Measurements from ENCODE around the gene PRLH. TPM values are rescaled to one million over a fixed set of nuclear protein-coding genes. Genes with fewer than 3 reads are reported as not detected.
A peak's percentile ranks its signal among the peaks of the same experiment; 100 is the strongest.

PRLH gene
- total and polyA plus RNA-seq, 2 of the 13 experiments (the other 11 are each of a cell fraction or from before 2014, with no cell fraction given): not detected

DNA sequence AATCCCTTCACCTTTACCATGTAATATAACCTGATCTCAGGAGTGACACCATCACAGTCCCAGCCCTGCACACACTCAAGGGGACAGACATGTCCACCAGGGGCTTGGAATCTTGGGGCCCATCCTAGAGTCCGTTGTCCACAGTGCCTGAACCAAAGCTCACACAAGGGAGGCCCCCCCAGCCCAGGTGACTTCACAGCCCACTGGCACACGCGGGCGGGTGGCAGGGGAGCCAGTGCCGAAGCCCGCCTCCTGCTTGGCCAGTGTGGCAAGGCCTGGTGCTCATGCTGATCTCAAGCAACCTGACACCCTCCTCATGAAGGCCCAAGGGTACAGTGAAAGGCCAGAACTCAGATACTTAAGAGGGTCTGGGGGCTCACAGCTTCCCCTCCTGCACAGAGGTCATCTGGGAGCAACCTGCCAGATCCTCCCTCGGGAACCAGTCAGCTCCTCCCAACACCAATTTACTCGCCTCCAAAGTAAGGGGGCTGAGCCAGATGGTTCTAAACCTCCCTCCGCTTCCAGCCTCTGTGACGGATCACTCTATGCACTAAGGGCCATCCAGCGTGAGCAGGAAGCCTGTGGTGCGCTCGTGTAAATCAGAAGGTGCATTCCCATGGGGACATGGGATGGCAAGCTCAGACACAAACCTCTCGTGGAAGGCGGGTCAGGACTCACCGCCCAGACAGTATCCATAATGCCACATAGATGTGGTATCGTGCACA lies 27.4 kb downstream of the PRLH start (continued):
- TF ChIP-seq, protein P1, sequence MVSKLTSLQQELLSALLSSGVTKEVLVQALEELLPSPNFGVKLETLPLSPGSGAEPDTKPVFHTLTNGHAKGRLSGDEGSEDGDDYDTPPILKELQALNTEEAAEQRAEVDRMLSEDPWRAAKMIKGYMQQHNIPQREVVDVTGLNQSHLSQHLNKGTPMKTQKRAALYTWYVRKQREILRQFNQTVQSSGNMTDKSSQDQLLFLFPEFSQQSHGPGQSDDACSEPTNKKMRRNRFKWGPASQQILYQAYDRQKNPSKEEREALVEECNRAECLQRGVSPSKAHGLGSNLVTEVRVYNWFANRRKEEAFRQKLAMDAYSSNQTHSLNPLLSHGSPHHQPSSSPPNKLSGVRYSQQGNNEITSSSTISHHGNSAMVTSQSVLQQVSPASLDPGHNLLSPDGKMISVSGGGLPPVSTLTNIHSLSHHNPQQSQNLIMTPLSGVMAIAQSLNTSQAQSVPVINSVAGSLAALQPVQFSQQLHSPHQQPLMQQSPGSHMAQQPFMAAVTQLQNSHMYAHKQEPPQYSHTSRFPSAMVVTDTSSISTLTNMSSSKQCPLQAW (CRISPR knock-in tag; IDR thresholded peaks at IDR 0.05): 0 out of 2 replicates have a peak, but pooled peaks have one; percentile 14
- no peak for TF ChIP-seq ZNF367 (CRISPR knock-in tag; IDR thresholded peaks at IDR 0.05; ENCODE audit: borderline replicate concordance)
- peak; percentile 25; the same call in 1 of the 2 replicates for TF ChIP-seq GABPB1 (CRISPR knock-in tag; IDR thresholded peaks at IDR 0.05)
- no peak for TF ChIP-seq ELF1 (CRISPR knock-in tag; IDR thresholded peaks at IDR 0.05)
- TF ChIP-seq, protein P2, sequence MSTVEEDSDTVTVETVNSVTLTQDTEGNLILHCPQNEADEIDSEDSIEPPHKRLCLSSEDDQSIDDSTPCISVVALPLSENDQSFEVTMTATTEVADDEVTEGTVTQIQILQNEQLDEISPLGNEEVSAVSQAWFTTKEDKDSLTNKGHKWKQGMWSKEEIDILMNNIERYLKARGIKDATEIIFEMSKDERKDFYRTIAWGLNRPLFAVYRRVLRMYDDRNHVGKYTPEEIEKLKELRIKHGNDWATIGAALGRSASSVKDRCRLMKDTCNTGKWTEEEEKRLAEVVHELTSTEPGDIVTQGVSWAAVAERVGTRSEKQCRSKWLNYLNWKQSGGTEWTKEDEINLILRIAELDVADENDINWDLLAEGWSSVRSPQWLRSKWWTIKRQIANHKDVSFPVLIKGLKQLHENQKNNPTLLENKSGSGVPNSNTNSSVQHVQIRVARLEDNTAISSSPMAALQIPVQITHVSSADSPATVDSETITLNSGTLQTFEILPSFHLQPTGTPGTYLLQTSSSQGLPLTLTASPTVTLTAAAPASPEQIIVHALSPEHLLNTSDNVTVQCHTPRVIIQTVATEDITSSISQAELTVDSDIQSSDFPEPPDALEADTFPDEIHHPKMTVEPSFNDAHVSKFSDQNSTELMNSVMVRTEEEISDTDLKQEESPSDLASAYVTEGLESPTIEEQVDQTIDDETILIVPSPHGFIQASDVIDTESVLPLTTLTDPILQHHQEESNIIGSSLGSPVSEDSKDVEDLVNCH (CRISPR knock-in tag; IDR thresholded peaks at IDR 0.05): no peak
- TF ChIP-seq ZNF891 (CRISPR knock-in tag; IDR thresholded peaks at IDR 0.05): no peak; the same call in 1 of the 2 replicates
- no peak for TF ChIP-seq TEAD2 (CRISPR knock-in tag; IDR thresholded peaks at IDR 0.05)
- TF ChIP-seq, protein P3, sequence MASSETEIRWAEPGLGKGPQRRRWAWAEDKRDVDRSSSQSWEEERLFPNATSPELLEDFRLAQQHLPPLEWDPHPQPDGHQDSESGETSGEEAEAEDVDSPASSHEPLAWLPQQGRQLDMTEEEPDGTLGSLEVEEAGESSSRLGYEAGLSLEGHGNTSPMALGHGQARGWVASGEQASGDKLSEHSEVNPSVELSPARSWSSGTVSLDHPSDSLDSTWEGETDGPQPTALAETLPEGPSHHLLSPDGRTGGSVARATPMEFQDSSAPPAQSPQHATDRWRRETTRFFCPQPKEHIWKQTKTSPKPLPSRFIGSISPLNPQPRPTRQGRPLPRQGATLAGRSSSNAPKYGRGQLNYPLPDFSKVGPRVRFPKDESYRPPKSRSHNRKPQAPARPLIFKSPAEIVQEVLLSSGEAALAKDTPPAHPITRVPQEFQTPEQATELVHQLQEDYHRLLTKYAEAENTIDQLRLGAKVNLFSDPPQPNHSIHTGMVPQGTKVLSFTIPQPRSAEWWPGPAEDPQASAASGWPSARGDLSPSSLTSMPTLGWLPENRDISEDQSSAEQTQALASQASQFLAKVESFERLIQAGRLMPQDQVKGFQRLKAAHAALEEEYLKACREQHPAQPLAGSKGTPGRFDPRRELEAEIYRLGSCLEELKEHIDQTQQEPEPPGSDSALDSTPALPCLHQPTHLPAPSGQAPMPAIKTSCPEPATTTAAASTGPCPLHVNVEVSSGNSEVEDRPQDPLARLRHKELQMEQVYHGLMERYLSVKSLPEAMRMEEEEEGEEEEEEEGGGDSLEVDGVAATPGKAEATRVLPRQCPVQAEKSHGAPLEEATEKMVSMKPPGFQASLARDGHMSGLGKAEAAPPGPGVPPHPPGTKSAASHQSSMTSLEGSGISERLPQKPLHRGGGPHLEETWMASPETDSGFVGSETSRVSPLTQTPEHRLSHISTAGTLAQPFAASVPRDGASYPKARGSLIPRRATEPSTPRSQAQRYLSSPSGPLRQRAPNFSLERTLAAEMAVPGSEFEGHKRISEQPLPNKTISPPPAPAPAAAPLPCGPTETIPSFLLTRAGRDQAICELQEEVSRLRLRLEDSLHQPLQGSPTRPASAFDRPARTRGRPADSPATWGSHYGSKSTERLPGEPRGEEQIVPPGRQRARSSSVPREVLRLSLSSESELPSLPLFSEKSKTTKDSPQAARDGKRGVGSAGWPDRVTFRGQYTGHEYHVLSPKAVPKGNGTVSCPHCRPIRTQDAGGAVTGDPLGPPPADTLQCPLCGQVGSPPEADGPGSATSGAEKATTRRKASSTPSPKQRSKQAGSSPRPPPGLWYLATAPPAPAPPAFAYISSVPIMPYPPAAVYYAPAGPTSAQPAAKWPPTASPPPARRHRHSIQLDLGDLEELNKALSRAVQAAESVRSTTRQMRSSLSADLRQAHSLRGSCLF (CRISPR knock-in tag; IDR thresholded peaks at IDR 0.05; ENCODE audit: borderline replicate concordance): no peak
- TF ChIP-seq, protein P4, sequence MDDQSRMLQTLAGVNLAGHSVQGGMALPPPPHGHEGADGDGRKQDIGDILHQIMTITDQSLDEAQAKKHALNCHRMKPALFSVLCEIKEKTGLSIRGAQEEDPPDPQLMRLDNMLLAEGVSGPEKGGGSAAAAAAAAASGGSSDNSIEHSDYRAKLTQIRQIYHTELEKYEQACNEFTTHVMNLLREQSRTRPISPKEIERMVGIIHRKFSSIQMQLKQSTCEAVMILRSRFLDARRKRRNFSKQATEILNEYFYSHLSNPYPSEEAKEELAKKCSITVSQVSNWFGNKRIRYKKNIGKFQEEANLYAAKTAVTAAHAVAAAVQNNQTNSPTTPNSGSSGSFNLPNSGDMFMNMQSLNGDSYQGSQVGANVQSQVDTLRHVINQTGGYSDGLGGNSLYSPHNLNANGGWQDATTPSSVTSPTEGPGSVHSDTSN (CRISPR knock-in tag; IDR thresholded peaks at IDR 0.05; ENCODE audit: borderline replicate concordance): no peak
- no peak; a peak in 1 of 4 replicates for TF ChIP-seq POLR2A (IDR thresholded peaks at IDR 0.05; ENCODE audit: insufficient read depth in 1 of 2, low read depth in 2 of 2, low read length in 2 of 2)
- TF ChIP-seq, protein P5, sequence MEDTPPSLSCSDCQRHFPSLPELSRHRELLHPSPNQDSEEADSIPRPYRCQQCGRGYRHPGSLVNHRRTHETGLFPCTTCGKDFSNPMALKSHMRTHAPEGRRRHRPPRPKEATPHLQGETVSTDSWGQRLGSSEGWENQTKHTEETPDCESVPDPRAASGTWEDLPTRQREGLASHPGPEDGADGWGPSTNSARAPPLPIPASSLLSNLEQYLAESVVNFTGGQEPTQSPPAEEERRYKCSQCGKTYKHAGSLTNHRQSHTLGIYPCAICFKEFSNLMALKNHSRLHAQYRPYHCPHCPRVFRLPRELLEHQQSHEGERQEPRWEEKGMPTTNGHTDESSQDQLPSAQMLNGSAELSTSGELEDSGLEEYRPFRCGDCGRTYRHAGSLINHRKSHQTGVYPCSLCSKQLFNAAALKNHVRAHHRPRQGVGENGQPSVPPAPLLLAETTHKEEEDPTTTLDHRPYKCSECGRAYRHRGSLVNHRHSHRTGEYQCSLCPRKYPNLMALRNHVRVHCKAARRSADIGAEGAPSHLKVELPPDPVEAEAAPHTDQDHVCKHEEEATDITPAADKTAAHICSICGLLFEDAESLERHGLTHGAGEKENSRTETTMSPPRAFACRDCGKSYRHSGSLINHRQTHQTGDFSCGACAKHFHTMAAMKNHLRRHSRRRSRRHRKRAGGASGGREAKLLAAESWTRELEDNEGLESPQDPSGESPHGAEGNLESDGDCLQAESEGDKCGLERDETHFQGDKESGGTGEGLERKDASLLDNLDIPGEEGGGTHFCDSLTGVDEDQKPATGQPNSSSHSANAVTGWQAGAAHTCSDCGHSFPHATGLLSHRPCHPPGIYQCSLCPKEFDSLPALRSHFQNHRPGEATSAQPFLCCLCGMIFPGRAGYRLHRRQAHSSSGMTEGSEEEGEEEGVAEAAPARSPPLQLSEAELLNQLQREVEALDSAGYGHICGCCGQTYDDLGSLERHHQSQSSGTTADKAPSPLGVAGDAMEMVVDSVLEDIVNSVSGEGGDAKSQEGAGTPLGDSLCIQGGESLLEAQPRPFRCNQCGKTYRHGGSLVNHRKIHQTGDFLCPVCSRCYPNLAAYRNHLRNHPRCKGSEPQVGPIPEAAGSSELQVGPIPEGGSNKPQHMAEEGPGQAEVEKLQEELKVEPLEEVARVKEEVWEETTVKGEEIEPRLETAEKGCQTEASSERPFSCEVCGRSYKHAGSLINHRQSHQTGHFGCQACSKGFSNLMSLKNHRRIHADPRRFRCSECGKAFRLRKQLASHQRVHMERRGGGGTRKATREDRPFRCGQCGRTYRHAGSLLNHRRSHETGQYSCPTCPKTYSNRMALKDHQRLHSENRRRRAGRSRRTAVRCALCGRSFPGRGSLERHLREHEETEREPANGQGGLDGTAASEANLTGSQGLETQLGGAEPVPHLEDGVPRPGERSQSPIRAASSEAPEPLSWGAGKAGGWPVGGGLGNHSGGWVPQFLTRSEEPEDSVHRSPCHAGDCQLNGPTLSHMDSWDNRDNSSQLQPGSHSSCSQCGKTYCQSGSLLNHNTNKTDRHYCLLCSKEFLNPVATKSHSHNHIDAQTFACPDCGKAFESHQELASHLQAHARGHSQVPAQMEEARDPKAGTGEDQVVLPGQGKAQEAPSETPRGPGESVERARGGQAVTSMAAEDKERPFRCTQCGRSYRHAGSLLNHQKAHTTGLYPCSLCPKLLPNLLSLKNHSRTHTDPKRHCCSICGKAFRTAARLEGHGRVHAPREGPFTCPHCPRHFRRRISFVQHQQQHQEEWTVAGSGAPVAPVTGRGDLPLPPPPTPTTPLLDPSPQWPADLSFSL (CRISPR knock-in tag; IDR thresholded peaks at IDR 0.05): no peak
